Left ventricle myocardium superior (tissue), 1 donor: ENCODE measurements around the gene P2RY14. TPM values are rescaled to one million over a fixed set of nuclear protein-coding genes. Genes with fewer than 3 reads are reported as not detected.
A peak's percentile ranks its signal among the peaks of the same experiment; 100 is the strongest.

ENCODE experiments used
- ATAC-seq: fragments of 200-7000 bp; cut with Tn5 transposase; one replicate; pipeline ENCODE4 v1.9.1; 2020; ENCODE audit warnings: mild to moderate bottlenecking, moderate library complexity
- DNase-seq: peaks from one replicate; pipeline ENCODE4 v3.0.0-alpha.2; 2020
- intact Hi-C: fragments of 100-400 bp; cut with micrococcal nuclease; formaldehyde crosslinking; loops from one replicate; pipeline ENCODE4 v1.11.0; 2022
- total RNA-seq: library from RNA; stranded (reverse); fragmentation: NEBNext Ultra II Directional; extraction: Animal tissue kit (Norgen Biotek cat#: 25700); gene quantifications from one replicate; pipeline ENCODE4 v1.2.1, GENCODE V29; 2021
- donor health status: DM: no; HTN: yes; CAD: no; lungs with severe emphysema.

P2RY14 gene
- total RNA-seq, 1 donor from 2014 or later: 4.4 TPM

- intact Hi-C loops: no loop called here
- DNase-seq (no peak), ATAC-seq (no peak)
Observed at GRCh38 chr3:151201051-151201730, 77.2 kb downstream of the P2RY14 start.

GRCh38 chr3:151200586-151200985 lies 77.8 kb downstream of the P2RY14 start:
- DNase-seq (no peak), ATAC-seq (no peak)
- intact Hi-C loops: no loop called here

- intact Hi-C loops: no loop called here
- ATAC-seq (no peak), DNase-seq (no peak)
Observed at GRCh38 chr3:151199554-151200438, 78.5 kb downstream of the P2RY14 start.

GRCh38 chr3:151198849-151199248 lies 79.5 kb downstream of the P2RY14 start:
- ATAC-seq (no peak), DNase-seq (no peak)
- intact Hi-C loops: no loop called here

GRCh38 chr3:151197981-151198767 lies 80.2 kb downstream of the P2RY14 start:
- intact Hi-C loops: no loop called here
- no peak for DNase-seq
- ATAC-seq: no peak

- no peak for DNase-seq
- intact Hi-C loops: no loop called here
- ATAC-seq: no peak
Observed at GRCh38 chr3:151197228-151197627, 81.1 kb downstream of the P2RY14 start.

GRCh38 chr3:151196434-151196833 lies 81.9 kb downstream of the P2RY14 start:
- intact Hi-C loops: no loop called here

GRCh38 chr3:151195826-151196225 lies 82.5 kb downstream of the P2RY14 start:
- intact Hi-C loops: no loop called here

More at GRCh38 chr3:151196434-151196833, 81.9 kb downstream of the P2RY14 start:
- no peak for ATAC-seq
- no peak for DNase-seq

GRCh38 chr3:151192545-151192944 lies 85.8 kb downstream of the P2RY14 start:
- ATAC-seq: no peak
- DNase-seq: no peak
- intact Hi-C loops: no loop called here

More at GRCh38 chr3:151195826-151196225, 82.5 kb downstream of the P2RY14 start:
- DNase-seq: no peak
- no peak for ATAC-seq

- no peak for ATAC-seq
- intact Hi-C loops: no loop called here
- DNase-seq: no peak
Observed at GRCh38 chr3:151191095-151191494, 87.2 kb downstream of the P2RY14 start.

- DNase-seq: no peak
- intact Hi-C loops: no loop called here
- ATAC-seq: no peak
Observed at GRCh38 chr3:151183265-151183671, 95.1 kb downstream of the P2RY14 start.

- intact Hi-C loops: no loop called here
- DNase-seq: no peak
- ATAC-seq: peak; percentile 63
Observed at GRCh38 chr3:151182349-151183079, 95.8 kb downstream of the P2RY14 start.

GRCh38 chr3:151178208-151178845 lies 100.0 kb downstream of the P2RY14 start:
- DNase-seq: no peak

GRCh38 chr3:151175952-151176351 lies 102.4 kb downstream of the P2RY14 start:
- no peak for ATAC-seq
- no peak for DNase-seq
- intact Hi-C loops: no loop called here

More at GRCh38 chr3:151178208-151178845, 100.0 kb downstream of the P2RY14 start:
- intact Hi-C loops: no loop called here
- ATAC-seq: no peak

- DNase-seq: no peak
- intact Hi-C loops: no loop called here
- ATAC-seq: no peak
Observed at GRCh38 chr3:151174351-151174750, 104.0 kb downstream of the P2RY14 start.

- DNase-seq (peak; percentile 32), ATAC-seq (peak; percentile 76)
- intact Hi-C loops: no loop called here
Observed at GRCh38 chr3:151171145-151171757, 107.1 kb downstream of the P2RY14 start.

- peak; percentile 84 for ATAC-seq
- peak; percentile 64 for DNase-seq
- intact Hi-C loops: loop anchor here (2.0 to 5.0 kb wide), 2 partner anchors 57 to 113 kb away; no protein-coding TSS in a partner anchor
Observed at GRCh38 chr3:151169948-151170679, 108.2 kb downstream of the P2RY14 start.
